ENCODE data around the gene GRIN2C. TPM values are rescaled to one million over a fixed set of nuclear protein-coding genes. Genes with fewer than 3 reads are reported as not detected.

Gene GRIN2C
- polyA plus RNA-seq, 4 donors = 0.28 to 0.37 TPM; not detected in 2

- peaks cover 0 to 41% (median 0%) of the 10 kb centered on the region in 3 donors for H3K36me3 ChIP-seq (ENCODE audit: control insufficient read depth in 3 of 3, insufficient read depth in 2 of 3, low read depth in 1 of 3, low read length in 3 of 3)
- no peak overlapping the region for H3K27ac ChIP-seq (ENCODE audit: low read depth in 1 of 3, low read length in 2 of 3)
- H3K9me3 ChIP-seq (ENCODE audit: control insufficient read depth in 2 of 2, insufficient read depth in 1 of 2, low read depth in 1 of 2, low read length in 1 of 2) = no peaks in the 10 kb centered on the region
- no peak for DNase-seq
- FAIRE-seq = no peak
- H3K4me3 ChIP-seq (ENCODE audit: low read depth in 1 of 3, low read length in 3 of 3) = no peak overlapping the region
- no peaks in the 10 kb centered on the region for H3K4me1 ChIP-seq (ENCODE audit: control insufficient read depth in 3 of 3, insufficient read depth in 2 of 3, low read depth in 1 of 3, low read length in 2 of 3)
- H3K27me3 ChIP-seq (ENCODE audit: control insufficient read depth in 3 of 3, insufficient read depth in 3 of 3, low read length in 3 of 3) = no peaks in the 10 kb centered on the region
- WGBS, 3 donors = 86 to 94% (median 87%) methylated on average over 15 of the region's 15 CpGs
Observed at GRCh38 chr17:74810699-74811485, 48.8 kb downstream of the GRIN2C start.

GRCh38 chr17:74808714-74809430 lies 50.8 kb downstream of the GRIN2C start:
- Histone ChIP-seq H3K27ac (ENCODE audit: low read depth in 1 of 3, low read length in 2 of 3) (no peak overlapping the region), H3K4me1 (ENCODE audit: control insufficient read depth in 3 of 3, insufficient read depth in 2 of 3, low read depth in 1 of 3, low read length in 2 of 3) (no peaks in the 10 kb centered on the region), H3K9me3 (ENCODE audit: control insufficient read depth in 2 of 2, insufficient read depth in 1 of 2, low read depth in 1 of 2, low read length in 1 of 2) (no peaks in the 10 kb centered on the region), H3K27me3 (ENCODE audit: control insufficient read depth in 3 of 3, insufficient read depth in 3 of 3, low read length in 3 of 3) (no peaks in the 10 kb centered on the region), H3K36me3 (ENCODE audit: control insufficient read depth in 3 of 3, insufficient read depth in 2 of 3, low read depth in 1 of 3, low read length in 3 of 3) (peaks cover 0 to 49% (median 0%) of the 10 kb centered on the region in 3 donors), H3K4me3 (ENCODE audit: low read depth in 1 of 3, low read length in 3 of 3) (no peak overlapping the region)
- WGBS, 3 donors = 85 to 93% (median 89%) methylated on average over 17 of the region's 17 CpGs
- DNase-seq (no peak), FAIRE-seq (no peak)

- no peak for DNase-seq
- WGBS, 3 donors = 65 to 77% (median 65%) methylated on average over 6 of the region's 6 CpGs
Observed at GRCh38 chr17:74807925-74808324, 51.8 kb downstream of the GRIN2C start.

GRCh38 chr17:74807441-74807840 lies 52.2 kb downstream of the GRIN2C start:
- DNase-seq (no peak), FAIRE-seq (no peak)
- H3K9me3 ChIP-seq (ENCODE audit: control insufficient read depth in 2 of 2, insufficient read depth in 1 of 2, low read depth in 1 of 2, low read length in 1 of 2) = no peaks in the 10 kb centered on the region
- peaks cover 0 to 50% (median 0%) of the 10 kb centered on the region in 3 donors for H3K36me3 ChIP-seq (ENCODE audit: control insufficient read depth in 3 of 3, insufficient read depth in 2 of 3, low read depth in 1 of 3, low read length in 3 of 3)
- H3K27ac ChIP-seq (ENCODE audit: low read depth in 1 of 3, low read length in 2 of 3) = no peak overlapping the region
- H3K4me3 ChIP-seq (ENCODE audit: low read depth in 1 of 3, low read length in 3 of 3) = no peak overlapping the region
- no peaks in the 10 kb centered on the region for H3K27me3 ChIP-seq (ENCODE audit: control insufficient read depth in 3 of 3, insufficient read depth in 3 of 3, low read length in 3 of 3)
- 91 to 94% (median 93%) methylated on average over 13 of the region's 13 CpGs for WGBS, 3 donors
- H3K4me1 ChIP-seq (ENCODE audit: control insufficient read depth in 3 of 3, insufficient read depth in 2 of 3, low read depth in 1 of 3, low read length in 2 of 3) = no peaks in the 10 kb centered on the region

More at GRCh38 chr17:74807925-74808324, 51.8 kb downstream of the GRIN2C start:
- H3K4me1 ChIP-seq (ENCODE audit: control insufficient read depth in 3 of 3, insufficient read depth in 2 of 3, low read depth in 1 of 3, low read length in 2 of 3) = no peaks in the 10 kb centered on the region
- no peaks in the 10 kb centered on the region for H3K27me3 ChIP-seq (ENCODE audit: control insufficient read depth in 3 of 3, insufficient read depth in 3 of 3, low read length in 3 of 3)
- H3K9me3 ChIP-seq (ENCODE audit: control insufficient read depth in 2 of 2, insufficient read depth in 1 of 2, low read depth in 1 of 2, low read length in 1 of 2) = no peaks in the 10 kb centered on the region
- FAIRE-seq = no peak
- H3K27ac ChIP-seq (ENCODE audit: low read depth in 1 of 3, low read length in 2 of 3) = no peak overlapping the region
- H3K4me3 ChIP-seq (ENCODE audit: low read depth in 1 of 3, low read length in 3 of 3) = no peak overlapping the region
- peaks cover 0 to 50% (median 0%) of the 10 kb centered on the region in 3 donors for H3K36me3 ChIP-seq (ENCODE audit: control insufficient read depth in 3 of 3, insufficient read depth in 2 of 3, low read depth in 1 of 3, low read length in 3 of 3)

GRCh38 chr17:74806334-74806733 lies 53.4 kb downstream of the GRIN2C start:
- Histone ChIP-seq H3K4me1 (ENCODE audit: control insufficient read depth in 3 of 3, insufficient read depth in 2 of 3, low read depth in 1 of 3, low read length in 2 of 3) (no peaks in the 10 kb centered on the region), H3K27ac (ENCODE audit: low read depth in 1 of 3, low read length in 2 of 3) (no peak overlapping the region), H3K4me3 (ENCODE audit: low read depth in 1 of 3, low read length in 3 of 3) (no peak overlapping the region), H3K27me3 (ENCODE audit: control insufficient read depth in 3 of 3, insufficient read depth in 3 of 3, low read length in 3 of 3) (no peaks in the 10 kb centered on the region), H3K36me3 (ENCODE audit: control insufficient read depth in 3 of 3, insufficient read depth in 2 of 3, low read depth in 1 of 3, low read length in 3 of 3) (peaks cover 0 to 56% (median 0%) of the 10 kb centered on the region in 3 donors), H3K9me3 (ENCODE audit: control insufficient read depth in 2 of 2, insufficient read depth in 1 of 2, low read depth in 1 of 2, low read length in 1 of 2) (no peaks in the 10 kb centered on the region)
- DNase-seq = no peak
- 90 to 92% (median 91%) methylated on average over 10 of the region's 10 CpGs for WGBS, 3 donors
- no peak for FAIRE-seq

DNA sequence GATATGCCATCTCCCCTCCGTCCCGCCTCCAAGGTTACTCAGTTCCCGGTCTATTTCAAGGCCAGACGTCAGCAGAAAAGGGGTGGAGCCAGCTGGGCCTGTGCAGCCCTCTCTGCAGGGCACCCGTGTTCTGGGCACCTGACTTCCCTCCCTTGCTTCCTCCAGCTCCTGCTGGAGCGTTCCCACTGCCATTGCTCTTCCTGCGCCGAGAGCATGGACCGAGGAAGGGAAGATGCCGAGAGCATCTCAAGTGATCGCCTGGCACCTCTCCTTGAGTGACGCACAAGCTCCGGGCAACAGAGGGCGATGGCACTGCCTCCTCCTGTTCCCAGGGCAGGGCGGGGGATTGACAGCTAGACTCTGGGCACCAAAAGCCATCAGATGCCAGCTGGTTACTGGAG lies 54.1 kb downstream of the GRIN2C start:
- no peak overlapping the region for H3K4me3 ChIP-seq (ENCODE audit: low read depth in 1 of 3, low read length in 3 of 3)

DNA sequence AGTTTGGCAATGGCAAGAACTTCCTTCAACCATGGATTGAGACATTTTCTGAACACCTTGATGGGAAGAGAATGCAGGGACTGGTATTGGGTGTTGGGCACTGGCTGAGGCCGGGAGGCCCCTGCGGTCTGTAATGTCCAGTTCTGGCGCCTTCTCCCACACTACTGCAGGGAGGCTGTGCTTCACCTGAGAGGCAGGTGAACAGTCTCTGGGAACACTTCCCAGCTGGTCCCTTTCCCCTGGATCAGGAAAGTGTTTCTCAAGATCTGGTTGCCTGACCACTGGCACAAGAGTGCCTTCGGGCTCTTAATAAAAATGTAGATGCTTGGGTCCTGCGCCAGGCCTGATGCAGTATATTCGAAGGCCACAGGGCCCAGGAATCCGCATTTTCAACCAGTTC lies 55.0 kb downstream of the GRIN2C start:
- no peak overlapping the region for H3K4me3 ChIP-seq (ENCODE audit: low read depth in 1 of 3, low read length in 3 of 3)
- H3K27ac ChIP-seq (ENCODE audit: low read depth in 1 of 3, low read length in 2 of 3) = no peak overlapping the region
- H3K27me3 ChIP-seq (ENCODE audit: control insufficient read depth in 3 of 3, insufficient read depth in 3 of 3, low read length in 3 of 3) = no peaks in the 10 kb centered on the region
- no peaks in the 10 kb centered on the region for H3K9me3 ChIP-seq (ENCODE audit: control insufficient read depth in 2 of 2, insufficient read depth in 1 of 2, low read depth in 1 of 2, low read length in 1 of 2)
- FAIRE-seq = no peak
- no peaks in the 10 kb centered on the region for H3K4me1 ChIP-seq (ENCODE audit: control insufficient read depth in 3 of 3, insufficient read depth in 2 of 3, low read depth in 1 of 3, low read length in 2 of 3)
- H3K36me3 ChIP-seq (ENCODE audit: control insufficient read depth in 3 of 3, insufficient read depth in 2 of 3, low read depth in 1 of 3, low read length in 3 of 3) = peaks cover 0 to 65% (median 0%) of the 10 kb centered on the region in 3 donors
- WGBS, 3 donors = 96 to 99% (median 98%) methylated on average over 7 of the region's 7 CpGs
- DNase-seq = no peak

More for the DNA sequence above, 54.1 kb downstream of the GRIN2C start:
- WGBS, 3 donors = 83 to 84% (median 83%) methylated on average over 15 of the region's 15 CpGs
- Histone ChIP-seq H3K27ac (ENCODE audit: low read depth in 1 of 3, low read length in 2 of 3) (no peak overlapping the region), H3K9me3 (ENCODE audit: control insufficient read depth in 2 of 2, insufficient read depth in 1 of 2, low read depth in 1 of 2, low read length in 1 of 2) (no peaks in the 10 kb centered on the region), H3K27me3 (ENCODE audit: control insufficient read depth in 3 of 3, insufficient read depth in 3 of 3, low read length in 3 of 3) (no peaks in the 10 kb centered on the region), H3K36me3 (ENCODE audit: control insufficient read depth in 3 of 3, insufficient read depth in 2 of 3, low read depth in 1 of 3, low read length in 3 of 3) (peaks cover 0 to 64% (median 0%) of the 10 kb centered on the region in 3 donors), H3K4me1 (ENCODE audit: control insufficient read depth in 3 of 3, insufficient read depth in 2 of 3, low read depth in 1 of 3, low read length in 2 of 3) (no peaks in the 10 kb centered on the region)
- DNase-seq (no peak), FAIRE-seq (no peak)

GRCh38 chr17:74803971-74804370 lies 55.7 kb downstream of the GRIN2C start:
- H3K9me3 ChIP-seq (ENCODE audit: control insufficient read depth in 2 of 2, insufficient read depth in 1 of 2, low read depth in 1 of 2, low read length in 1 of 2) = no peaks in the 10 kb centered on the region
- 89 to 92% (median 90%) methylated on average over 5 of the region's 5 CpGs for WGBS, 3 donors
- no peak overlapping the region for H3K4me3 ChIP-seq (ENCODE audit: low read depth in 1 of 3, low read length in 3 of 3)
- H3K4me1 ChIP-seq (ENCODE audit: control insufficient read depth in 3 of 3, insufficient read depth in 2 of 3, low read depth in 1 of 3, low read length in 2 of 3) = no peaks in the 10 kb centered on the region
- peaks cover 0 to 69% (median 4%) of the 10 kb centered on the region in 3 donors for H3K36me3 ChIP-seq (ENCODE audit: control insufficient read depth in 3 of 3, insufficient read depth in 2 of 3, low read depth in 1 of 3, low read length in 3 of 3)
- no peak overlapping the region for H3K27ac ChIP-seq (ENCODE audit: low read depth in 1 of 3, low read length in 2 of 3)
- no peaks in the 10 kb centered on the region for H3K27me3 ChIP-seq (ENCODE audit: control insufficient read depth in 3 of 3, insufficient read depth in 3 of 3, low read length in 3 of 3)
- FAIRE-seq (no peak), DNase-seq (no peak)

All from small intestine (tissue), 7 donors.